Memory B cell (primary cell): Measurements from ENCODE around the gene CNFN.

Source experiments
- ATAC-seq: fragments of 150-1000 bp; cut with Tn5 transposase; 2 replicates; pipeline ENCODE4 v1.10.0; 2021; ENCODE audit warnings: low read depth, mild to moderate bottlenecking, moderate library complexity
- DNase-seq, 2 donors: peaks; one replicate each; pipeline ENCODE4 v3.0.0; 2022; ENCODE audit warnings: low spot score in 2 of 2
- H3K27ac Mint-ChIP-seq: one replicate; pipeline ENCODE4 v1.8.0; 2022; ENCODE audit warnings: mild to moderate bottlenecking, moderate library complexity, mixed read lengths
- H3K27me3 Mint-ChIP-seq: one replicate; pipeline ENCODE4 v1.8.0; 2022; ENCODE audit warnings: mixed read lengths
- H3K36me3 Mint-ChIP-seq: one replicate; pipeline ENCODE4 v1.8.0; 2022; ENCODE audit warnings: mild to moderate bottlenecking, mixed read lengths
- H3K4me1 Mint-ChIP-seq: one replicate; pipeline ENCODE4 v1.8.0; 2022; ENCODE audit warnings: mixed read lengths
- H3K4me3 Mint-ChIP-seq: one replicate; pipeline ENCODE4 v1.8.0; 2022; ENCODE audit warnings: mild to moderate bottlenecking, moderate library complexity, mixed read lengths
- H3K9me3 Mint-ChIP-seq: one replicate; pipeline ENCODE4 v1.8.0; 2022; ENCODE audit warnings: mixed read lengths

CNFN gene

GRCh38 chr19:42421591-42422031 lies 31.5 kb upstream of the CNFN start:
- peak overlapping the region; percentile 96 for H3K4me3 Mint-ChIP-seq
- DNase-seq, result no peak
- H3K27ac Mint-ChIP-seq, result peak overlapping the region; percentile 88
- ATAC-seq, result no peak
- peaks cover 36% of the 10 kb centered on the region for H3K4me1 Mint-ChIP-seq
- H3K36me3 Mint-ChIP-seq, result peaks cover 3% of the 10 kb centered on the region
- H3K27me3 Mint-ChIP-seq, result no peaks in the 10 kb centered on the region
- H3K9me3 Mint-ChIP-seq, result no peaks in the 10 kb centered on the region

- H3K27me3 Mint-ChIP-seq, result no peaks in the 10 kb centered on the region
- no peaks in the 10 kb centered on the region for H3K9me3 Mint-ChIP-seq
- peaks cover 36% of the 10 kb centered on the region for H3K4me1 Mint-ChIP-seq
- DNase-seq (no peak), ATAC-seq (no peak)
- peaks cover 3% of the 10 kb centered on the region for H3K36me3 Mint-ChIP-seq
- H3K27ac Mint-ChIP-seq, result peak overlapping the region; percentile 77
- peak overlapping the region; percentile 54 for H3K4me3 Mint-ChIP-seq
Measured at GRCh38 chr19:42421101-42421500, 31.0 kb upstream of the CNFN start.

GRCh38 chr19:42420055-42420544 lies 30.0 kb upstream of the CNFN start:
- peak overlapping the region; percentile 9 for H3K27ac Mint-ChIP-seq
- H3K9me3 Mint-ChIP-seq, result no peaks in the 10 kb centered on the region
- no peaks in the 10 kb centered on the region for H3K27me3 Mint-ChIP-seq
- ATAC-seq (peak; percentile 21), DNase-seq (peak; percentile 54 to 63)
- H3K4me1 Mint-ChIP-seq, result peaks cover 36% of the 10 kb centered on the region
- H3K4me3 Mint-ChIP-seq, result no peak overlapping the region
- H3K36me3 Mint-ChIP-seq, result peaks cover 8% of the 10 kb centered on the region

- H3K27me3 Mint-ChIP-seq, result no peaks in the 10 kb centered on the region
- H3K36me3 Mint-ChIP-seq, result peaks cover 11% of the 10 kb centered on the region
- H3K9me3 Mint-ChIP-seq, result no peaks in the 10 kb centered on the region
- DNase-seq (no peak), ATAC-seq (no peak)
- no peak overlapping the region for H3K4me3 Mint-ChIP-seq
- no peak overlapping the region for H3K27ac Mint-ChIP-seq
- peaks cover 34% of the 10 kb centered on the region for H3K4me1 Mint-ChIP-seq
Measured at GRCh38 chr19:42419309-42419708, 29.2 kb upstream of the CNFN start.

GRCh38 chr19:42412661-42413076 lies 22.6 kb upstream of the CNFN start:
- no peak for ATAC-seq
- H3K27me3 Mint-ChIP-seq, result no peaks in the 10 kb centered on the region

GRCh38 chr19:42412227-42412626 lies 22.1 kb upstream of the CNFN start:
- no peak for DNase-seq
- Mint-ChIP-seq H3K9me3 (no peaks in the 10 kb centered on the region), H3K27ac (no peak overlapping the region), H3K27me3 (no peaks in the 10 kb centered on the region), H3K36me3 (peaks cover 27% of the 10 kb centered on the region), H3K4me3 (no peak overlapping the region), H3K4me1 (peaks cover 20% of the 10 kb centered on the region)
- ATAC-seq, result no peak

More at GRCh38 chr19:42412661-42413076, 22.6 kb upstream of the CNFN start:
- no peak overlapping the region for H3K4me3 Mint-ChIP-seq
- peaks cover 25% of the 10 kb centered on the region for H3K36me3 Mint-ChIP-seq
- H3K27ac Mint-ChIP-seq, result no peak overlapping the region
- H3K4me1 Mint-ChIP-seq, result peaks cover 20% of the 10 kb centered on the region
- H3K9me3 Mint-ChIP-seq, result no peaks in the 10 kb centered on the region
- DNase-seq, result no peak

GRCh38 chr19:42411581-42412178 lies 21.6 kb upstream of the CNFN start:
- Mint-ChIP-seq H3K27ac (no peak overlapping the region), H3K9me3 (no peaks in the 10 kb centered on the region), H3K4me1 (peaks cover 20% of the 10 kb centered on the region), H3K36me3 (peaks cover 33% of the 10 kb centered on the region), H3K27me3 (no peaks in the 10 kb centered on the region), H3K4me3 (no peak overlapping the region)
- ATAC-seq (no peak), DNase-seq (no peak)

- no peaks in the 10 kb centered on the region for H3K9me3 Mint-ChIP-seq
- no peak overlapping the region for H3K27ac Mint-ChIP-seq
- peaks cover 38% of the 10 kb centered on the region for H3K36me3 Mint-ChIP-seq
- ATAC-seq, result no peak
- H3K4me3 Mint-ChIP-seq, result no peak overlapping the region
- H3K4me1 Mint-ChIP-seq, result peaks cover 20% of the 10 kb centered on the region
- H3K27me3 Mint-ChIP-seq, result no peaks in the 10 kb centered on the region
- DNase-seq, result no peak
Measured at GRCh38 chr19:42410371-42410770, 20.3 kb upstream of the CNFN start.

GRCh38 chr19:42409477-42409876 lies 19.4 kb upstream of the CNFN start:
- no peaks in the 10 kb centered on the region for H3K27me3 Mint-ChIP-seq
- H3K36me3 Mint-ChIP-seq, result peaks cover 33% of the 10 kb centered on the region
- H3K27ac Mint-ChIP-seq, result no peak overlapping the region
- no peak for ATAC-seq
- H3K9me3 Mint-ChIP-seq, result no peaks in the 10 kb centered on the region
- no peak overlapping the region for H3K4me3 Mint-ChIP-seq
- peaks cover 20% of the 10 kb centered on the region for H3K4me1 Mint-ChIP-seq
- DNase-seq, result no peak

- Mint-ChIP-seq H3K27me3 (no peaks in the 10 kb centered on the region), H3K4me1 (peaks cover 14% of the 10 kb centered on the region), H3K27ac (no peak overlapping the region), H3K4me3 (no peak overlapping the region), H3K9me3 (no peaks in the 10 kb centered on the region), H3K36me3 (peaks cover 29% of the 10 kb centered on the region)
- no peak for ATAC-seq
- no peak for DNase-seq
Measured at GRCh38 chr19:42407816-42408175, 17.7 kb upstream of the CNFN start.

- H3K27me3 Mint-ChIP-seq, result no peaks in the 10 kb centered on the region
- peaks cover 14% of the 10 kb centered on the region for H3K4me1 Mint-ChIP-seq
- DNase-seq (no peak), ATAC-seq (no peak)
- H3K4me3 Mint-ChIP-seq, result no peak overlapping the region
- H3K36me3 Mint-ChIP-seq, result peaks cover 29% of the 10 kb centered on the region
- H3K9me3 Mint-ChIP-seq, result no peaks in the 10 kb centered on the region
- no peak overlapping the region for H3K27ac Mint-ChIP-seq
Measured at GRCh38 chr19:42407085-42407815, 17.2 kb upstream of the CNFN start.

GRCh38 chr19:42406111-42406510 lies 16.0 kb upstream of the CNFN start:
- no peak overlapping the region for H3K27ac Mint-ChIP-seq
- H3K4me1 Mint-ChIP-seq, result peaks cover 15% of the 10 kb centered on the region
- H3K4me3 Mint-ChIP-seq, result no peak overlapping the region
- DNase-seq, result no peak
- H3K36me3 Mint-ChIP-seq, result peaks cover 29% of the 10 kb centered on the region
- ATAC-seq, result no peak
- H3K9me3 Mint-ChIP-seq, result no peaks in the 10 kb centered on the region
- H3K27me3 Mint-ChIP-seq, result no peaks in the 10 kb centered on the region

GRCh38 chr19:42403586-42403985 lies 13.5 kb upstream of the CNFN start:
- Mint-ChIP-seq H3K4me1 (peaks cover 22% of the 10 kb centered on the region), H3K36me3 (peaks cover 25% of the 10 kb centered on the region), H3K9me3 (no peaks in the 10 kb centered on the region), H3K27me3 (no peaks in the 10 kb centered on the region), H3K27ac (no peak overlapping the region), H3K4me3 (no peak overlapping the region)
- no peak for ATAC-seq
- no peak for DNase-seq

- peaks cover 18% of the 10 kb centered on the region for H3K36me3 Mint-ChIP-seq
- no peaks in the 10 kb centered on the region for H3K9me3 Mint-ChIP-seq
- no peak for ATAC-seq
- no peaks in the 10 kb centered on the region for H3K27me3 Mint-ChIP-seq
- H3K4me1 Mint-ChIP-seq, result peaks cover 22% of the 10 kb centered on the region
- no peak for DNase-seq
- peak overlapping the region; percentile 79 for H3K27ac Mint-ChIP-seq
- peak overlapping the region; percentile 86 for H3K4me3 Mint-ChIP-seq
Measured at GRCh38 chr19:42402376-42403116, 12.4 kb upstream of the CNFN start.
